Thymus (tissue), 11 donors: Measurements from ENCODE around the gene KCNB1. TPM values are rescaled to one million over a fixed set of nuclear protein-coding genes. Genes with fewer than 3 reads are reported as not detected.

Experiments used
- DNase-seq, 9 donors: peaks; one replicate each; pipeline ENCODE4 v3.0.0-alpha.2; 2013; ENCODE audit warnings: low spot score in 9 of 9, low read depth in 6 of 9, missing footprints in 1 of 9
- H3K27ac ChIP-seq, 2 donors: one replicate each; pipeline ENCODE4 v1.5.1; 2013; ENCODE audit warnings: control low read depth in 1 of 2, low read depth in 1 of 2, low read length in 1 of 2, mild to moderate bottlenecking in 1 of 2, moderate library complexity in 1 of 2
- H3K27me3 ChIP-seq, 2 donors: one replicate each; pipeline ENCODE4 v1.5.1; 2013; ENCODE audit warnings: low read length in 1 of 2; ENCODE audit not compliant: control insufficient read depth in 2 of 2, insufficient read depth in 1 of 2
- H3K36me3 ChIP-seq, 2 donors: one replicate each; pipeline ENCODE4 v1.5.1; 2013; ENCODE audit warnings: low read length in 1 of 2, mild to moderate bottlenecking in 1 of 2, moderate library complexity in 1 of 2; ENCODE audit not compliant: control insufficient read depth in 2 of 2, insufficient read depth in 2 of 2
- H3K4me1 ChIP-seq, 2 donors: one replicate each; pipeline ENCODE4 v1.5.1; 2013; ENCODE audit warnings: low read length in 2 of 2; ENCODE audit not compliant: control insufficient read depth in 2 of 2, insufficient read depth in 2 of 2
- H3K4me3 ChIP-seq, 2 donors: one replicate each; pipeline ENCODE4 v1.5.1; 2013; ENCODE audit warnings: low read length in 2 of 2, control low read depth in 1 of 2, mild to moderate bottlenecking in 1 of 2
- H3K9me3 ChIP-seq, 2 donors: one replicate each; pipeline ENCODE4 v1.5.1; 2013; ENCODE audit warnings: low read length in 1 of 2, mild to moderate bottlenecking in 1 of 2; ENCODE audit not compliant: control insufficient read depth in 2 of 2, insufficient read depth in 1 of 2
- WGBS: extraction: QIAGEN DNeasy Blood & Tissue Kit; methylation state at CpG from one replicate; pipeline ENCODE4 v1.1.7; 2013; 5-methylcytosine and 5-hydroxymethylcytosine counted together
- polyA plus RNA-seq: library from polyadenylated mRNA; stranded (reverse); fragments of 200-250 nt; gene quantifications from one replicate; pipeline ENCODE4 v1.2.3, GENCODE V29; 2013
- total RNA-seq: library from RNA; stranded (reverse); fragments of 120-200 nt; gene quantifications from one replicate; pipeline ENCODE4 v1.2.4, GENCODE V29; 2013
- donor health status: healthy.

KCNB1 gene
- total and polyA plus RNA-seq, 2 donors: 0.09 to 0.55 TPM

DNA sequence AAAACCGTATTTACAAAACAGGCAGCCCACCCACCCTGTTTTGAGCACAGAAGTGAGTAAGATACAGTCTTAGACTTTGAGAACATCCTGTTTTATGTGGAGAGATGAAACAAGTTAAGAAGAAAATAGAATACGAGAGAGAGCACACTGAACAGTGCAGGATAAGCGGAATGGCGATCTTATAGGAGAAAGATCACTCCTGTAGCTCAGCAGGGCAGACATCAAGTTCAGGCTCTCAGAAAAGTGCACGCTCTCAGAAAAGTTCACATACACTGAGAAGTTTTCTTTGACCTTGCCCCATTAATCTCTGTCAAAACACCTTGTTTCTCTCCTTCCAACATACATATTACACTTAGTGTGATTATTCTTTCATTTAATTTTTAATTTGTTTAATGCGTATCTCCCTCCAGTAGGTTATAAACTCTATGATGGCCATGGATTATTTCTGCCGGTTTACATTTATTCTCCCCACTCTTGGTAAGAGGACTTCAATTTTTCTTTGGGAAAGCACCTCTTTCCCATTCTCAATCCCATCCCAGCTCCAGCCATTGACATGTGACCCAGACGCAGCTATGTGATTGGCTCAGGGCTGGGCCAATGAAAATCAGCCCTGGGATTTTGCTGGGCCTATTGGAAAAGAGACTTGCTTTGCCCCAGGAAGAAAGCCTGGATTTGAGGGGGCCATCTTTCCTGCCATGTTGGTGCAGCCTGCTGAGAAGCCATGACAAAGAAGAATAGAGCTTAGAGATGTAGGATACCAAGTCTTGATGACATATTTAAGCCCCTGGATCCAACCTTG lies 16.2 kb downstream of the KCNB1 start:
- WGBS: 92% methylated on average over 8 of the region's 8 CpGs
- Histone ChIP-seq H3K4me1 (no peaks in the 10 kb centered on the region), H3K36me3 (no peaks in the 10 kb centered on the region), H3K27ac (no peak overlapping the region), H3K4me3 (no peak overlapping the region), H3K9me3 (no peaks in the 10 kb centered on the region), H3K27me3 (peaks cover 0 to 7% of the 10 kb centered on the region in 2 donors)
- no peak for DNase-seq

- 95% methylated on average over 7 of the region's 7 CpGs for WGBS
- Histone ChIP-seq H3K27ac (no peak overlapping the region), H3K9me3 (no peaks in the 10 kb centered on the region), H3K4me1 (no peaks in the 10 kb centered on the region), H3K4me3 (no peak overlapping the region), H3K27me3 (no peaks in the 10 kb centered on the region), H3K36me3 (no peaks in the 10 kb centered on the region)
- no peak for DNase-seq
Observed at GRCh38 chr20:49464556-49464955, 17.9 kb downstream of the KCNB1 start.

- no peaks in the 10 kb centered on the region for H3K9me3 ChIP-seq
- WGBS: 89% methylated on average over 6 of the region's 6 CpGs
Observed at GRCh38 chr20:49462626-49463025, 19.8 kb downstream of the KCNB1 start.

DNA sequence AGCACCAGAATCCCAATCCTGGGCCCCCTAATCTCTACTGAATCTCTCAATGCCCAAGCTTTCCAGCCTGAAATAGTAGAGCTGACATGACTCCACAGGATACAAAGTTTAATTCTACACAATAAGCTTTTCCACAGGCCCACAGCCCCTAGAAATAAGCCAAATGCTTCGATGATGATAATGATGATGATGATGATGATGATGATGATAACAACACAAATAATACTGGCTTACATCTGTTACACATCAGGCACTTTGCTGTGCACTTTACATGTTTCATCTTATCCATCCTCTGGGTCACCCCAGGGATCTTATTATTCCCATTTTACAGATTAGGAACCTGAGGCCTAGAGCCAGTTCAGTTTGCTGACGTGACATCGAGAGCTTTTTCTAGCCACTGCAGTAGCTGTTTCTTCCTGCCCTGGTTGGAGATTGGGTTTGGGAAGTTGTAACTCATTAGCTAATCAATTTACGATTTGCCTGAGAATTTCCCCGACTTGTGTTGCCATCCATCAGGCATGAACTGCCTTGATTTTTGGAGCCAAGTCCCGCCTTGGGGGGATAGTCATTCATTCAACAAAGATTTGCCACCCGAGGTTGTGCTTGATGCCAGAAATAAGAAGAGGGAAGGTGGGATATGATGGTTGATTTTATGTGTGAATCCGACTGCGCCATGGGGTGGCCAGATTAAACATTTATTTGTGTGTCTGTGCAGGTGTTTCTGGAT lies 20.4 kb downstream of the KCNB1 start:
- DNase-seq: no peak
- no peak overlapping the region for H3K4me3 ChIP-seq
- no peaks in the 10 kb centered on the region for H3K27me3 ChIP-seq
- H3K27ac ChIP-seq: no peak overlapping the region
- H3K4me1 ChIP-seq: peaks cover 0 to 2% of the 10 kb centered on the region in 2 donors
- WGBS: 88% methylated on average over 9 of the region's 9 CpGs
- H3K36me3 ChIP-seq: no peaks in the 10 kb centered on the region
- no peaks in the 10 kb centered on the region for H3K9me3 ChIP-seq

More at GRCh38 chr20:49462626-49463025, 19.8 kb downstream of the KCNB1 start:
- DNase-seq: no peak
- Histone ChIP-seq H3K4me3 (no peak overlapping the region), H3K27ac (no peak overlapping the region), H3K36me3 (no peaks in the 10 kb centered on the region), H3K27me3 (no peaks in the 10 kb centered on the region), H3K4me1 (no peaks in the 10 kb centered on the region)

- Histone ChIP-seq H3K36me3 (no peaks in the 10 kb centered on the region), H3K27me3 (no peaks in the 10 kb centered on the region), H3K27ac (no peak overlapping the region), H3K4me3 (no peak overlapping the region), H3K4me1 (peaks cover 0 to 7% of the 10 kb centered on the region in 2 donors), H3K9me3 (no peaks in the 10 kb centered on the region)
- no peak for DNase-seq
- WGBS: 88% methylated on average over 5 of the region's 5 CpGs
Observed at GRCh38 chr20:49460916-49461315, 21.6 kb downstream of the KCNB1 start.

- WGBS: 94% methylated on average over 6 of the region's 6 CpGs
- no peak overlapping the region for H3K27ac ChIP-seq
- no peaks in the 10 kb centered on the region for H3K36me3 ChIP-seq
- H3K4me3 ChIP-seq: no peak overlapping the region
- peaks cover 0 to 7% of the 10 kb centered on the region in 2 donors for H3K4me1 ChIP-seq
- H3K9me3 ChIP-seq: no peaks in the 10 kb centered on the region
- no peaks in the 10 kb centered on the region for H3K27me3 ChIP-seq
- DNase-seq: no peak
Observed at GRCh38 chr20:49460131-49460530, 22.3 kb downstream of the KCNB1 start.

DNA sequence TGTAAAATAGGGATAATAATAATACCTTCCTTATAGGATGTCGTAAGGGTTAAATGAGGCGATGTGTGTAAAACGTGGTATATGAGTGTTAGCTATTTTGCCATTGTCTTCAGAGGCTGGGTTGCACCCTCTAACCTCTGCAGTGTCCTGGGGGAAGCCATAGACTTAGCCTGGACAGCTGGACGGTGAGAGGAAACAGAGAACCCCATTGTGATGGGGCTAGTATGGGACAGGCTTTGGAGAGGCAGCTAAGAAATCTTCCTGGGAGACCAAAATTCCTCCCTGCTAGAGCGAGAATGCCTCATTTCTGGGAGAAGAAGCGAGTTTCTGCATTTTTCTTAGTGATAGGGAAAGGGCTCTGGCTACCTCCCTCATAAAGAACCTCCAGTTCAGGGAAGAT lies 22.8 kb downstream of the KCNB1 start:
- Histone ChIP-seq H3K27me3 (no peaks in the 10 kb centered on the region), H3K27ac (no peak overlapping the region), H3K9me3 (no peaks in the 10 kb centered on the region), H3K4me3 (no peak overlapping the region), H3K36me3 (no peaks in the 10 kb centered on the region), H3K4me1 (peaks cover 0 to 7% of the 10 kb centered on the region in 2 donors)
- WGBS: 82% methylated on average over 6 of the region's 6 CpGs
- no peak for DNase-seq

- no peaks in the 10 kb centered on the region for H3K27me3 ChIP-seq
- 20% methylated on average over 1 of the region's 1 CpG for WGBS
- peak overlapping the region in 1 of 2 donors; percentile 55 for H3K27ac ChIP-seq
- H3K36me3 ChIP-seq: no peaks in the 10 kb centered on the region
- H3K9me3 ChIP-seq: no peaks in the 10 kb centered on the region
- H3K4me1 ChIP-seq: peaks cover 0 to 7% of the 10 kb centered on the region in 2 donors
- peak in 1 of 9 donors; percentile 17 for DNase-seq
- H3K4me3 ChIP-seq: no peak overlapping the region
Observed at GRCh38 chr20:49457444-49457843, 25.0 kb downstream of the KCNB1 start.

DNA sequence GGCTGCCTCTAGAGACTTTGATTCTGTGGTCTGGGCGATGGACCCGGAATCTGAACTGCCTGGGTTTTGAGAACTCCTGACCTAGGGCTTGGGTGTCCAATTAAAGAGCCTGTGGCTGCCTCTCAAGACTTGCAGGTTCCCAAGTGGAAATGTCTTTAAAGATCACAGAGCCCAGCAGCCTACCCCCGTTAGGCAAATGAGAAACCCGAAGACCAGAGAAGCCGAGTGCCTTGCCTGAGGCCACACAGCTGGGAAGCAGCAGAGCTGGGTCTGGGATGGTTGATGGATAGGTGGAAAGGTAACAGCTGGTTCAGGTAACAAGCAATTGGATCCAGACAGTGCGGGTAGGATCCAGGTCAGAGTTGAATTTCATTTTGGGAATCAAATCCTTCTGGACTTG lies 25.8 kb downstream of the KCNB1 start:
- 86% methylated on average over 6 of the region's 6 CpGs for WGBS
- Histone ChIP-seq H3K4me3 (no peak overlapping the region), H3K36me3 (no peaks in the 10 kb centered on the region), H3K9me3 (no peaks in the 10 kb centered on the region), H3K27me3 (no peaks in the 10 kb centered on the region), H3K27ac (peak overlapping the region in 1 of 2 donors; percentile 55), H3K4me1 (peaks cover 0 to 7% of the 10 kb centered on the region in 2 donors)
- no peak for DNase-seq
